Adrenal gland (tissue), 12 donors: ENCODE measurements around the gene PCYT2. TPM values are rescaled to one million over a fixed set of nuclear protein-coding genes. Genes with fewer than 3 reads are reported as not detected.
"Not testable (repeated sequence)": the region's sequence is repeated elsewhere in the genome, so short reads cannot be mapped to it uniquely, and the experiment has no call there.

ENCODE experiments used
- DNase-seq, 7 donors: peaks; one replicate each; pipeline ENCODE4 v3.0.0-alpha.2; 2019 to 2020
- H3K27ac ChIP-seq, 5 donors: fragments of 200-600 bp; sonication (generic) in 4 of 5; 1 replicate in 3 of 5; 2 replicates in 2 of 5; pipeline versions ENCODE4 v1.5.1 to v1.8.0; 2016 to 2020; ENCODE audit warnings: mild to moderate bottlenecking in 1 of 5
- H3K27me3 ChIP-seq: fragments of 200-600 bp; 2 replicates; pipeline ENCODE4 v1.8.0; 2021
- H3K36me3 ChIP-seq, 2 donors: fragments of 200-600 bp; replicated peaks in 1 of 2; 1 replicate in 1 of 2; 2 replicates in 1 of 2; pipeline versions ENCODE4 v1.5.1 to v1.8.0; 2018 to 2022
- H3K4me1 ChIP-seq, 2 donors: fragments of 200-600 bp; replicated peaks in 1 of 2; 1 replicate in 1 of 2; 2 replicates in 1 of 2; pipeline versions ENCODE4 v1.5.1 to v1.8.0; 2018 to 2021
- H3K4me3 ChIP-seq, 4 donors: fragments of 200-600 bp; sonication (generic) in 3 of 4; one replicate each; pipeline ENCODE4 v1.5.1; 2016 to 2018
- H3K9me3 ChIP-seq, 3 donors: fragments of 200-600 bp; sonication (generic) in 1 of 3; replicated peaks in 1 of 3; 1 replicate in 2 of 3; 2 replicates in 1 of 3; pipeline versions ENCODE4 v1.5.1 to v1.8.0; 2016 to 2021
- POLR2A ChIP-seq, 2 donors: fragments of 450-650 bp; IDR thresholded peaks; one replicate each; pipeline ENCODE4 v1.6.1; 2017; ENCODE audit warnings: antibody characterized with exemption in 2 of 2, mild to moderate bottlenecking in 2 of 2, moderate library complexity in 1 of 2
- WGBS, 4 donors: extraction: QIAGEN DNeasy Blood & Tissue Kit in 2 of 4; methylation state at CpG; one replicate each; pipeline versions ENCODE4 v1.1.5 to v1.1.7; 2013 to 2017; 5-methylcytosine and 5-hydroxymethylcytosine counted together
- intact Hi-C, 2 donors: fragments of 100-400 bp; cut with DNase I; formaldehyde crosslinking; loops; one replicate each; pipeline versions ENCODE4 v1.14.1 to v1.15.0; 2022 to 2023
- polyA plus RNA-seq, 3 donors: library from polyadenylated mRNA; stranded (reverse); fragments of 200-250 nt in 2 of 3; fragments of 350-450 nt in 1 of 3; fragmentation: Illumina TruSeq in 1 of 3; extraction: RNeasy Lipid Tissue Mini Kit (QIAGEN cat#74804) in 1 of 3; gene quantifications; one replicate each; pipeline ENCODE4 v1.2.3, GENCODE V29; 2013 to 2014
- total RNA-seq, 9 donors: library from RNA; depleted of rRNA in 4 of 9; stranded (reverse); fragments of >200 nt in 4 of 9; fragments of 120-200 nt in 1 of 9; fragmentation: NEBNext Ultra II Directional in 1 of 9; extraction: Animal tissue kit (Norgen Biotek cat#: 25700) in 1 of 9; gene quantifications; one replicate each; pipeline versions ENCODE4 v1.1.0 to v1.2.4, GENCODE V29; 2013 to 2023
- TF ChIP-seq, protein P1 (sequence below), 6 experiments: fragments of 450-650 bp in 4 of 6; fragments of 200-600 bp in 2 of 6; sonication (generic) in 1 of 6; IDR thresholded peaks; 1 replicate in 5 of 6; 2 replicates in 1 of 6; pipeline versions ENCODE4 v1.5.1 to v1.8.0; 2016 to 2021; ENCODE audit warnings: antibody characterized with exemption in 6 of 6, mild to moderate bottlenecking in 2 of 6, moderate library complexity in 1 of 6
- donor health status: healthy with polysubstance abuse.
- donor health status: Bipolar disorder and iron deficiency.
- donor health status: DM: yes; HTN: yes; CAD: no.
- donor health status: DM: no; HTN: no; CAD: no.
- donor health status: DM: no; HTN: no; CAD: no.
- donor health status: DM: yes; HTN: yes; CAD: no.

PCYT2 gene
- total and polyA plus RNA-seq, 12 donors: 19.8 to 41.2 (median 30.2) TPM

DNA sequence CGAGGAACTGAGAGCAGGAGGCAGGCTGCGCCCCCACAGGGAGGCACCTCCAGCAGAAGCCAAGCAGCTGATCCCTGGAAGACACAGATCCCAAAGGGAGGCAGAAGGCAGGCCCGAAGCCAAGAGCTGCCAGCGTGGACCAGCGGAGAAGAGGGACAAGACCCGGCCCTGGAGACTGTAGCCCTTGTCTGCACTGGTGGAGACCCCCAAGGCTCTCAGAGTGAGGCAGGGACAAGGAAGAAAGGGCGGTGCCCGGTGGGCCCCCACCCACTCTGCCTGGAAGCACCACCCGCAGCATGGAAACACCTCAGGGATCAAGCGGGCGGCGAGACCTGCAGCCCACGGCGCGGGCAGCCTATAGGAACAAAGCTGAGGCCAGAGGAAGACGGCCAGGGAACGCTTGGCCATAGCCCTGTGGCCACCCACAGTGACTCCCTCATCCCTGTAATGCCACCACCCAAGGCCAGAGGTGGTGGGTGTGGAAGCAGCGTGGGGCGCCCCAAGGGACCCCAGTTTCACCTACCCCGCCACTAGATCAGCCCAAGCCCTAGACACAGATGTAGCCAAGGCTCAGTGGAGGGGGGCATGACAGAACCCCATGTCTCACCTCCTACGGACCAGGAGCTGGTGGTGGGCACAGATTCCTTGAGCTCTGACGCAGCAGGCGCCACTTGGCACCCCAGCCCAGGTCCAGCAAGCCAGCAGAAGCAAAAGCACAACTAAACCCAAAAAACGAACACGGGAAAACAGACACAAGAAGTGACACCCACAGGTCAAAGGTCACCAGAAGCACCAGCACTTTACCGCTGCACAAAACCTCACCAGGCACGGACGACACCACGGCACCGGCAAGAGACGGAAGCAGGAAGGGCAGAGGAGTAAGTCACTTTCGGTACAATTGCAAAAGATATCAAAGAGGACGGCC, 9.7 kb upstream of the PCYT2 start:
- Histone ChIP-seq H3K4me1 (peaks cover 40 to 62% of the 10 kb centered on the region in 2 donors), H3K27ac (no peak overlapping the region), H3K36me3 (peaks cover 0 to 17% of the 10 kb centered on the region in 2 donors), H3K9me3 (no peaks in the 10 kb centered on the region), H3K27me3 (no peaks in the 10 kb centered on the region), H3K4me3 (no peak overlapping the region)
- DNase-seq: no peak
- intact Hi-C loops: no loop called here
- no peak for TF ChIP-seq POLR2A (IDR thresholded peaks at IDR 0.05)
- TF ChIP-seq, protein P1, sequence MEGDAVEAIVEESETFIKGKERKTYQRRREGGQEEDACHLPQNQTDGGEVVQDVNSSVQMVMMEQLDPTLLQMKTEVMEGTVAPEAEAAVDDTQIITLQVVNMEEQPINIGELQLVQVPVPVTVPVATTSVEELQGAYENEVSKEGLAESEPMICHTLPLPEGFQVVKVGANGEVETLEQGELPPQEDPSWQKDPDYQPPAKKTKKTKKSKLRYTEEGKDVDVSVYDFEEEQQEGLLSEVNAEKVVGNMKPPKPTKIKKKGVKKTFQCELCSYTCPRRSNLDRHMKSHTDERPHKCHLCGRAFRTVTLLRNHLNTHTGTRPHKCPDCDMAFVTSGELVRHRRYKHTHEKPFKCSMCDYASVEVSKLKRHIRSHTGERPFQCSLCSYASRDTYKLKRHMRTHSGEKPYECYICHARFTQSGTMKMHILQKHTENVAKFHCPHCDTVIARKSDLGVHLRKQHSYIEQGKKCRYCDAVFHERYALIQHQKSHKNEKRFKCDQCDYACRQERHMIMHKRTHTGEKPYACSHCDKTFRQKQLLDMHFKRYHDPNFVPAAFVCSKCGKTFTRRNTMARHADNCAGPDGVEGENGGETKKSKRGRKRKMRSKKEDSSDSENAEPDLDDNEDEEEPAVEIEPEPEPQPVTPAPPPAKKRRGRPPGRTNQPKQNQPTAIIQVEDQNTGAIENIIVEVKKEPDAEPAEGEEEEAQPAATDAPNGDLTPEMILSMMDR (IDR thresholded peaks at IDR 0.05): no peak
- WGBS, 4 donors: 82 to 84% (median 82%) methylated on average over 30 to 33 of the region's 33 CpGs

DNA sequence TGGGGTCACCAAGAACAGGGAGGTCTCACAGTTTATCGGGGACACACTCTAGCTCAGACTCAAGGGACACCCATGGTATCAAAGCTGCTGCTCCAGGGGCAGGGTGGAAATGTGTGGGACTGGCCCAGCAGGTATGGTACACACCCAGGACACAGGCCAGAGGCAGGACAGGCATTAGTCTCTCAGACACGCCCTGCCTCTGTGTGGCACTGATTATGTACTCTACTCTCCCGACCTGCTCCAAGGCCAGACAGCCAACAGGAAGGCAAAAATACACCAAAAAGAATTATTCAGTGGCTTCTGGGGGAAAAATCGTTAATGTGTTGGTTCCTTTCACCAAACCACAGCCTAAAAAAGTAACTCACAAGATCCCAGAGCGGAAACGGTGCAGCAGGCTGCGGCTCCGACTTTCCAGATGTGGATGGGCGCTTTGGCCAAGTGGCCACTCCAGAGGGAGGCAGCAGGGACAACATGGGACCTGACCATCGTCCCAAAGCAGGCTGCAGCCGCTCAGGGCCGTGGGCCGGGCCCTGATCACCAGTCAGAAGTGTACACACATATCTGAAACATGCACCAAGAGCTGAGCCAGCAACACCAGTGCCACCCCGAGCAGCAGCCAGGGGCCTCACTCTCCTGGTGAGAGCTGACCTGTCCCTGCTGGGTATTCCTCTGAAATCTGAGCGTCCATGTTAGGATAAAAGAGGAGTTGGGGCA, 7.8 kb upstream of the PCYT2 start:
- Histone ChIP-seq H3K27me3 (no peaks in the 10 kb centered on the region), H3K4me3 (no peak overlapping the region), H3K9me3 (no peaks in the 10 kb centered on the region), H3K27ac (no peak overlapping the region), H3K36me3 (peaks cover 0 to 34% of the 10 kb centered on the region in 2 donors), H3K4me1 (peaks cover 29 to 46% of the 10 kb centered on the region in 2 donors)
- intact Hi-C loops: no loop called here
- DNase-seq: no peak
- TF ChIP-seq, protein P1 (IDR thresholded peaks at IDR 0.05): no peak
- TF ChIP-seq POLR2A (IDR thresholded peaks at IDR 0.05): no peak
- 68 to 76% (median 74%) methylated on average over 10 to 15 of the region's 15 CpGs for WGBS, 4 donors

DNA sequence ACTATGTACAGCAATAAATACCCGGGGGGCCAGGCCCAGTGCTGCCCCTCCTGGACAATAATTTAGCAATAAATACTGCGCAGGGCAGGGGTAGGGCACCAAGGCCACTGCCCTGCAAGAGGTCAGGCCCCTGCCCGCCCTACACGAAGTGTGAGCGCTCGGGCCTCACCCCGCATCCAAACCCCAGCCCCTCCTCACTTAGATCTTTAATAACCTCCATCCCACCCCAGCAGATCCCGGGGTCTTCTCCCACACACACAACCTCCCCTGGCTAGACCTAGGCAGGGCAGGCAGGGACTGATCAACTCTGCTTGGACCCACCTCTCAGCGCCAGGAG, 7.1 kb upstream of the PCYT2 start:
- WGBS, 4 donors: 25 to 29% (median 28%) methylated on average over 8 to 9 of the region's 9 CpGs
- intact Hi-C loops, DNase-seq, H3K27me3 ChIP-seq, H3K9me3 ChIP-seq: not testable (repeated sequence)
- H3K4me1 ChIP-seq: peaks cover 24 to 39% of the 10 kb centered on the region in 2 donors
- peak overlapping the region in 1 of 5 donors; percentile 74 for H3K27ac ChIP-seq
- peaks cover 0 to 41% of the 10 kb centered on the region in 2 donors for H3K36me3 ChIP-seq
- H3K4me3 ChIP-seq: peak overlapping the region in 2 of 4 donors; percentile 67 to 91

DNA sequence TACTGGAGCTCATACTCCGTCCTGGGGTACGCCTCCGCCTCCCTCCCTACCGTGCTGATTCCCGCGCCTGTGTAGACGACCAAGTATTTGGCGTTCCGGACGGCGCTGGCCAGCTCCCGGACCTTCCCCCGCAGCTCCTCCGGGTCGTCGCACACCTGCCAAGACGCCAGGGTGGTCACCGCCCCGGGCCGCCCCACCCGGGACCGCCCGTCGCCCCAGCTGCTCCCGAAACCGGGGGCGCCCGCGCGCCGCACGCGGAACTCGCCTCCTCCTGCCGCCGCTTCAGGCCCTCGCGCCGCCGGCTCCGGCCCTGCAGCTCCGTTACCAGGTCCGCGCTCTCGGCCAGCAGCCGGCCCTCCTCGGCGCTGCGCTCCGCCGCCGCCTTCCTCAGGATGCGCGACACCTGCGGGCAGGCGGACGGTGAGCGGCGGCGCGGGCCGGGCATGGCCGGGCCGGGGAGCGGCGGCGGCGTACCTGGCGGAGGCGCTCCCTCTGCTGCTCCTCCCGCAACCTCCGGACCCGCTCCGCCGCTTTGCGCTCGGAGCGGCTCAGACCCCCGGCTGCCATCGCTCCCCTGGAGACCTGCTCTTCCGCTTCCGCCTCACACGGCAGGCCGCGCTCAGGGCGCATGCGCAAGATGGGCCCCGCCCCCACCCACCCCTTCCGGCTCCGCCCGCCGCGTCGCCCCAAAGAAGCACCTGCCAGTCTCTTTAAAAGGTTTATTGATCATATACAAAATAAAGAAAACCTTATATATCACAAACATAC, 6.5 kb upstream of the PCYT2 start, which contains the start of gene SIRT7:
SIRT7 (minus strand) TSS at position 612 of the 768 bp plus-strand sequence; CDS start at position 567, 45 bp downstream.
- DNase-seq: peak in 6 of 7 donors; percentile 61 to 77 (median 68)
- intact Hi-C loops: no loop called here
- 0 to 1% (median 1%) methylated on average over 22 to 94 of the region's 94 CpGs for WGBS, 4 donors
- Histone ChIP-seq H3K27ac (peak within 1 kb of the TSS in 3 of 5 donors; percentile 49 to 74 (median 64)), H3K4me3 (peak within 1 kb of the TSS; percentile 66 to 91 (median 72)), H3K27me3 (no peaks in the 10 kb centered on the region), H3K4me1 (peaks cover 18 to 34% of the 10 kb centered on the region in 2 donors), H3K9me3 (no peaks in the 10 kb centered on the region), H3K36me3 (peaks cover 0 to 44% of the 10 kb centered on the region in 2 donors)
- TF ChIP-seq, protein P1 (IDR thresholded peaks at IDR 0.05): no peak
- TF ChIP-seq POLR2A (IDR thresholded peaks at IDR 0.05): peak in 1 of 2 donors; percentile 36
